ENCODE data around the gene LNPEP.

The LNPEP gene

GRCh38 chr5:96942911-96943310, 7.0 kb downstream of the LNPEP start:
- 100% methylated on average over 1 of the region's 1 CpG for WGBS
- no peaks in the 10 kb centered on the region; the same call in 1 of the 2 replicates for H3K4me1 ChIP-seq (ENCODE audit: insufficient read depth, low read length)
- H3K36me3 ChIP-seq (ENCODE audit: insufficient read depth, low read length), result no peaks in the 10 kb centered on the region
- H3K27me3 ChIP-seq (ENCODE audit: insufficient read depth, low read length), result peaks cover 8% of the 10 kb centered on the region
- H3K27ac ChIP-seq (ENCODE audit: low read depth, low read length), result no peak overlapping the region
- H3K4me3 ChIP-seq (ENCODE audit: low read length), result no peak overlapping the region
- H3K9ac ChIP-seq (ENCODE audit: low read depth, low read length), result no peak overlapping the region
- H3K9me3 ChIP-seq (ENCODE audit: insufficient read depth, low read depth, low read length), result no peaks in the 10 kb centered on the region

GRCh38 chr5:96943799-96944198, 7.9 kb downstream of the LNPEP start:
- Histone ChIP-seq H3K4me1 (ENCODE audit: insufficient read depth, low read length) (no peaks in the 10 kb centered on the region; the same call in 1 of the 2 replicates), H3K27ac (ENCODE audit: low read depth, low read length) (no peak overlapping the region), H3K9ac (ENCODE audit: low read depth, low read length) (no peak overlapping the region), H3K36me3 (ENCODE audit: insufficient read depth, low read length) (no peaks in the 10 kb centered on the region), H3K4me3 (ENCODE audit: low read length) (no peak overlapping the region), H3K9me3 (ENCODE audit: insufficient read depth, low read depth, low read length) (0 out of 2 replicates have a peak, but pooled peaks cover 3% of the 10 kb centered on the region), H3K27me3 (ENCODE audit: insufficient read depth, low read length) (no peaks in the 10 kb centered on the region)
- WGBS, result 93% methylated on average over 1 of the region's 1 CpG

GRCh38 chr5:96945144-96945897, 9.4 kb downstream of the LNPEP start:
- Histone ChIP-seq H3K36me3 (ENCODE audit: insufficient read depth, low read length) (no peaks in the 10 kb centered on the region), H3K9ac (ENCODE audit: low read depth, low read length) (no peak overlapping the region), H3K27ac (ENCODE audit: low read depth, low read length) (no peak overlapping the region), H3K27me3 (ENCODE audit: insufficient read depth, low read length) (no peaks in the 10 kb centered on the region), H3K9me3 (ENCODE audit: insufficient read depth, low read depth, low read length) (peaks cover 9% of the 10 kb centered on the region; the same call in 1 of the 2 replicates), H3K4me3 (ENCODE audit: low read length) (no peak overlapping the region), H3K4me1 (ENCODE audit: insufficient read depth, low read length) (no peaks in the 10 kb centered on the region; the same call in 1 of the 2 replicates)
- 78% methylated on average over 5 of the region's 5 CpGs for WGBS

GRCh38 chr5:96946381-96946780, 10.5 kb downstream of the LNPEP start:
- Histone ChIP-seq H3K27ac (ENCODE audit: low read depth, low read length) (no peak overlapping the region), H3K4me1 (ENCODE audit: insufficient read depth, low read length) (no peaks in the 10 kb centered on the region; the same call in 1 of the 2 replicates), H3K27me3 (ENCODE audit: insufficient read depth, low read length) (no peaks in the 10 kb centered on the region), H3K4me3 (ENCODE audit: low read length) (no peak overlapping the region), H3K9ac (ENCODE audit: low read depth, low read length) (no peak overlapping the region), H3K36me3 (ENCODE audit: insufficient read depth, low read length) (no peaks in the 10 kb centered on the region), H3K9me3 (ENCODE audit: insufficient read depth, low read depth, low read length) (peaks cover 9% of the 10 kb centered on the region; the same call in 1 of the 2 replicates)
- 95% methylated on average over 2 of the region's 3 CpGs for WGBS

GRCh38 chr5:96952118-96952750, 16.4 kb downstream of the LNPEP start:
- Histone ChIP-seq H3K27ac (ENCODE audit: low read depth, low read length) (no peak overlapping the region), H3K9ac (ENCODE audit: low read depth, low read length) (no peak overlapping the region), H3K4me1 (ENCODE audit: insufficient read depth, low read length) (no peaks in the 10 kb centered on the region), H3K9me3 (ENCODE audit: insufficient read depth, low read depth, low read length) (peaks cover 9% of the 10 kb centered on the region; the same call in 1 of the 2 replicates), H3K27me3 (ENCODE audit: insufficient read depth, low read length) (no peaks in the 10 kb centered on the region), H3K4me3 (ENCODE audit: low read length) (no peak overlapping the region), H3K36me3 (ENCODE audit: insufficient read depth, low read length) (no peaks in the 10 kb centered on the region)
- WGBS, result 95% methylated on average over 3 of the region's 3 CpGs

- peaks cover 9% of the 10 kb centered on the region; the same call in 1 of the 2 replicates for H3K9me3 ChIP-seq (ENCODE audit: insufficient read depth, low read depth, low read length)
- H3K4me1 ChIP-seq (ENCODE audit: insufficient read depth, low read length), result no peaks in the 10 kb centered on the region
- 86% methylated on average over 7 of the region's 7 CpGs for WGBS
- no peak overlapping the region for H3K9ac ChIP-seq (ENCODE audit: low read depth, low read length)
- no peaks in the 10 kb centered on the region for H3K36me3 ChIP-seq (ENCODE audit: insufficient read depth, low read length)
- no peak overlapping the region for H3K4me3 ChIP-seq (ENCODE audit: low read length)
- H3K27me3 ChIP-seq (ENCODE audit: insufficient read depth, low read length), result no peaks in the 10 kb centered on the region
- H3K27ac ChIP-seq (ENCODE audit: low read depth, low read length), result no peak overlapping the region
Observed at GRCh38 chr5:96952974-96953730, 17.3 kb downstream of the LNPEP start.

GRCh38 chr5:96957254-96958049, 21.6 kb downstream of the LNPEP start:
- no peak overlapping the region for H3K27ac ChIP-seq (ENCODE audit: low read depth, low read length)
- H3K9me3 ChIP-seq (ENCODE audit: insufficient read depth, low read depth, low read length), result no peaks in the 10 kb centered on the region
- H3K36me3 ChIP-seq (ENCODE audit: insufficient read depth, low read length), result no peaks in the 10 kb centered on the region
- no peak overlapping the region for H3K9ac ChIP-seq (ENCODE audit: low read depth, low read length)
- 91% methylated on average over 4 of the region's 4 CpGs for WGBS
- H3K4me1 ChIP-seq (ENCODE audit: insufficient read depth, low read length), result no peaks in the 10 kb centered on the region
- no peak overlapping the region for H3K4me3 ChIP-seq (ENCODE audit: low read length)
- no peaks in the 10 kb centered on the region for H3K27me3 ChIP-seq (ENCODE audit: insufficient read depth, low read length)

- WGBS, result 96% methylated on average over 5 of the region's 5 CpGs
- H3K9me3 ChIP-seq (ENCODE audit: insufficient read depth, low read depth, low read length), result no peaks in the 10 kb centered on the region
- no peaks in the 10 kb centered on the region for H3K4me1 ChIP-seq (ENCODE audit: insufficient read depth, low read length)
- H3K27me3 ChIP-seq (ENCODE audit: insufficient read depth, low read length), result no peaks in the 10 kb centered on the region
- no peak overlapping the region for H3K4me3 ChIP-seq (ENCODE audit: low read length)
- no peak overlapping the region for H3K9ac ChIP-seq (ENCODE audit: low read depth, low read length)
- H3K27ac ChIP-seq (ENCODE audit: low read depth, low read length), result no peak overlapping the region
- no peaks in the 10 kb centered on the region for H3K36me3 ChIP-seq (ENCODE audit: insufficient read depth, low read length)
Observed at GRCh38 chr5:96958977-96959376, 23.1 kb downstream of the LNPEP start.

GRCh38 chr5:96961053-96961452, 25.2 kb downstream of the LNPEP start:
- no peak overlapping the region for H3K9ac ChIP-seq (ENCODE audit: low read depth, low read length)
- WGBS, result 100% methylated on average over 1 of the region's 1 CpG
- no peak overlapping the region for H3K4me3 ChIP-seq (ENCODE audit: low read length)
- H3K27ac ChIP-seq (ENCODE audit: low read depth, low read length), result no peak overlapping the region
- no peaks in the 10 kb centered on the region for H3K27me3 ChIP-seq (ENCODE audit: insufficient read depth, low read length)
- H3K4me1 ChIP-seq (ENCODE audit: insufficient read depth, low read length), result 0 out of 2 replicates have a peak, but pooled peaks cover 7% of the 10 kb centered on the region
- no peaks in the 10 kb centered on the region for H3K36me3 ChIP-seq (ENCODE audit: insufficient read depth, low read length)
- no peaks in the 10 kb centered on the region for H3K9me3 ChIP-seq (ENCODE audit: insufficient read depth, low read depth, low read length)

- Histone ChIP-seq H3K36me3 (ENCODE audit: insufficient read depth, low read length) (no peaks in the 10 kb centered on the region), H3K27me3 (ENCODE audit: insufficient read depth, low read length) (no peaks in the 10 kb centered on the region), H3K9me3 (ENCODE audit: insufficient read depth, low read depth, low read length) (no peaks in the 10 kb centered on the region), H3K9ac (ENCODE audit: low read depth, low read length) (no peak overlapping the region), H3K4me3 (ENCODE audit: low read length) (no peak overlapping the region), H3K4me1 (ENCODE audit: insufficient read depth, low read length) (0 out of 2 replicates have a peak, but pooled peaks cover 7% of the 10 kb centered on the region), H3K27ac (ENCODE audit: low read depth, low read length) (no peak overlapping the region)
- 92% methylated on average over 4 of the region's 4 CpGs for WGBS
Observed at GRCh38 chr5:96962540-96962991, 26.7 kb downstream of the LNPEP start.

Data from HUES64 (cell line).